ENCODE measurements around the gene SPNS1.

DNA sequence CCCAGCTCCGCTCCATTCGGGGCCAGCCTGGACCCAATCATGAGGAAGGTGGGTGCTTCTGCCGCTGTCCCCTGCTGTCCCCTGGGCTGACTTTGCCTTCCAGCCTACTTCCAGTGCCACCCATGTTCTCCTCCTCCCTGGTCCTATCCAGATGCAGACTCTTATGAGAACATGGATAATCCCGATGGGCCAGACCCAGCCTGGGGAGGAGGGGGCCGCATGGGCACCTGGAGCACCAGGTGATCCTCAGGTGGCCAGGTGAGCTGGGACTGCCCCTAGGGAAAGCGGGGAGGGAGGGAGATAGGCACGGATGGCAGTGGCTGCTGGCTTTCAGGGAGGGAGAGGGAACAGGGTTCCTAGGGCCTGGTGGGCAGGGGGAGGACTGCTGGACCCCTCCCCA lies 35.9 kb upstream of the SPNS1 start:
- TF ChIP-seq, protein P1, sequence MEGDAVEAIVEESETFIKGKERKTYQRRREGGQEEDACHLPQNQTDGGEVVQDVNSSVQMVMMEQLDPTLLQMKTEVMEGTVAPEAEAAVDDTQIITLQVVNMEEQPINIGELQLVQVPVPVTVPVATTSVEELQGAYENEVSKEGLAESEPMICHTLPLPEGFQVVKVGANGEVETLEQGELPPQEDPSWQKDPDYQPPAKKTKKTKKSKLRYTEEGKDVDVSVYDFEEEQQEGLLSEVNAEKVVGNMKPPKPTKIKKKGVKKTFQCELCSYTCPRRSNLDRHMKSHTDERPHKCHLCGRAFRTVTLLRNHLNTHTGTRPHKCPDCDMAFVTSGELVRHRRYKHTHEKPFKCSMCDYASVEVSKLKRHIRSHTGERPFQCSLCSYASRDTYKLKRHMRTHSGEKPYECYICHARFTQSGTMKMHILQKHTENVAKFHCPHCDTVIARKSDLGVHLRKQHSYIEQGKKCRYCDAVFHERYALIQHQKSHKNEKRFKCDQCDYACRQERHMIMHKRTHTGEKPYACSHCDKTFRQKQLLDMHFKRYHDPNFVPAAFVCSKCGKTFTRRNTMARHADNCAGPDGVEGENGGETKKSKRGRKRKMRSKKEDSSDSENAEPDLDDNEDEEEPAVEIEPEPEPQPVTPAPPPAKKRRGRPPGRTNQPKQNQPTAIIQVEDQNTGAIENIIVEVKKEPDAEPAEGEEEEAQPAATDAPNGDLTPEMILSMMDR (IDR thresholded peaks at IDR 0.05), result no peak
- TF ChIP-seq POLR2A (IDR thresholded peaks at IDR 0.05), result no peak

Measured in testis (tissue), 2 donors.